GM13977 (cell line): Measurements from ENCODE around the gene SNAPC2.

Experiments
- DNase-seq: peaks from one replicate; pipeline ENCODE4 v3.0.0; 2012; ENCODE audit warnings: low spot score
- CTCF ChIP-seq: IDR thresholded peaks from 2 replicates; pipeline ENCODE4 v1.5.1; 2012; ENCODE audit warnings: mild to moderate bottlenecking, control low read depth; ENCODE audit not compliant: insufficient read depth; ENCODE audit errors: extremely low read depth, missing control alignments
- in situ Hi-C: fragments of 300-500 bp; cut with MboI; formaldehyde crosslinking; loops from one replicate; pipeline ENCODE4 v1.12.0; 2022; ENCODE audit warnings: low sequenced_read_pairs, low pct_unique_long_range_greater_than_20kb, mixed read lengths, inconsistent platforms; ENCODE audit not compliant: unreplicated experiment

SNAPC2 gene

DNA sequence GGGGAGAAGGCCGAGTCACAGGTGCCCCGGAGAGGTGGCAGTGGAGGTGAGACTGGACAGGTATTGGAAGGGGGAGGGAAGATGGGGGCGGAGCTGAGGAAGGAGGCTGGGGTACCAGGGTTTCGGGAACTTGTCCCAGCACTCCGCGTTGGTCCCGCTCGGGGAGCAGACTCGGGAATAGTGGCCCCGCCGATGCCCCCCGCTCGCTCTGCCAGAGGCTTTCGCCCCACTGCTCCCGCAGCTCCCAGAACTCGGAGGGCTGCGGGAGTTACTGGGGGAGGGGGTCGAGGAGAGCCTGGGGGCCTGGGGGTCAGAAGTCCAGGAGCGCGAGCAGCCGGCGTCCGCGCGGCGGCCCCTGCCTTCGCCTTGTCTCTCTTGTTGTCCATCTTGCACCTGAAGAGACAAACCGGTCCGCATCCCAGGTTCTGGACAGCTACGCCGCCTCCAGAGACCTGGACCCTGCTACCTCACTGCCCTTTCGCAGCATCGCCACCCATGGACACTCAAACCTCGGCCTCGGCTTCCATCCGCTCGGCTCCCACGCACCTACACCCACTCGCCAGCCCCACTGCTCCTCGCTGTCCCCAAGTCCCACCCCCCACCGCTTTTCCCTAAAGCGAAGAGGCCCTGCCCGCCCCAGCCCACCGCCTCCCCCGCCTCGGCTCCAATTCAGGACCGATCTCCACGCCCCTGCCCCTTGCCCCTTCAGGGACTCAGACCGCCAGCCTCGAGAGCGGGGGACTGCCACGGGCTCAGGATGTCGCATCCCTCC, 46.6 kb upstream of the SNAPC2 start:
- no peak for TF ChIP-seq CTCF
- DNase-seq, result no peak
- in situ Hi-C loops, result no loop called here

- no peak for DNase-seq
- TF ChIP-seq CTCF, result no peak
- in situ Hi-C loops, result no loop called here
Observed at GRCh38 chr19:7874076-7874896, 45.9 kb upstream of the SNAPC2 start, which contains the start of gene PRR36. TSS of gene PRR36 (minus strand) at chr19:7874390. CDS start at chr19:7873689, 701 bp downstream.

- no peak for DNase-seq
- in situ Hi-C loops, result no loop called here
- TF ChIP-seq CTCF, result no peak
Observed at GRCh38 chr19:7874897-7875273, 45.3 kb upstream of the SNAPC2 start.

DNA sequence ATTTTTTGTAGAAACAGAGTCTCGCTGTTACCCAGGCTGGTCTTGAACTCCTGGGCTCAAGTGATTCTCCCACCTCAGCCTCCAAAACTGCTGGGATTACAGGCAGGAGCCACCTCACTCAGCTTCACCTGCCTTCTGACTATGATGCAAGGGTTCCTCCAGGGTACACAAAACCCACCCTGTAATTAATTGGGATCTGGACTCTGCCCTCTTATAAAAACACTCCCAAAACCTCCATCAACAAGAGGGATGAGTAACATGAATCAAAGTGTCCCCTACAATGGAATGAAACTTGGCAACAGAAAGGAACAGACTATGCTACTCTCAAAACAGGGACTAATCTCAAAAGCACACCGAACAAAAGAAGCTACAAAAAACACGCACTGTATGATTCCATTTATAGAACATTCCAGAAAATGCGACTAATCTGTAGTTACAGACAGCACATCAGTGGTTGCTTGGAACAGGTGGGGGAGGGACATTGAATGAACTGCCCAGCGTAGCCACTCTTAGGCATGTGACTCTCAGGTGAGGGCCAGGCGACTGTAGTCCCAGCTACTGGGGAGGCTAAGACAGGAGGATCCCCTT, 42.8 kb upstream of the SNAPC2 start:
- DNase-seq, result no peak
- TF ChIP-seq CTCF, result no peak
- in situ Hi-C loops, result no loop called here

DNA sequence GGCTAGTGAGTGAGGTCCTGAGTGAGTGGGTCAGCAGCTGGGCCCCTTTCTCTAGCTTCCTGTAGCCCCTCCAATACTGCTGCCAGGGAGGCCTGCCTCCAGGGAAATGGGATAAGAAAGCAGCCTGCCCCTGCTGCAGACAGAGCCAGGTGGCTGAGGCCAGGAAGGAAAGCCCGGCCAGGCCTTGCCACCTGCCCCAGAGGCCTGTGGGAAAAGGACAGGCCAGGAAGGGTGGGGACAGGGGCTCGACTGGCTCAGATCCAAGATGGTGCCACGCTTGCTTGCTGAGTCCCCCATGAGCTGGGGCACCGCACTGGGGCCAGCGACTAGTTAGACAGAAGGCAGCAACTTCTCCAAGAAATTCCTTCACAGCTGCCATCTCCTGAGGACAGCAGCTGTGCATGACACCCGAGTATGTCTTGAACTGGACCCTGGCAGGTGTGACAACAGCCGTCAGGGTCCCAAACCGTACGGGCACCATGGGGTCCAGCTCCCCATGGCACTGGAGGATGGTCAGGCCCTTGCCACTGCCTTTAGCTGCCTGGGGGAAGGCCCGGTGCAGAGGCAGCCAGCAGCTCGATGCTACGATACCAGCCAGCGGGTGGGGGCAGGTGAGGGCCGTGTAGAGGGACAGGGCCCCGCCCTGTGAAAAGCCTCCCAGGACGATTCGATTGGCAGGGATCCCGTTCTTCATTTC, 40.9 kb upstream of the SNAPC2 start:
- no peak for TF ChIP-seq CTCF
- no peak for DNase-seq
- in situ Hi-C loops, result no loop called here

GRCh38 chr19:7879836-7880235, 40.3 kb upstream of the SNAPC2 start:
- TF ChIP-seq CTCF, result no peak
- in situ Hi-C loops, result no loop called here
- DNase-seq, result no peak
